Left lung (tissue), 10 donors: ENCODE data around the gene TECTA. TPM values are rescaled to one million over a fixed set of nuclear protein-coding genes. Genes with fewer than 3 reads are reported as not detected.

Source experiments
- ATAC-seq: fragments of 200-7000 bp; cut with Tn5 transposase; one replicate; pipeline ENCODE4 v1.9.1; 2020; ENCODE audit warnings: moderate library complexity
- DNase-seq, 4 donors: peaks; one replicate each; pipeline ENCODE4 v3.0.0-alpha.2; 2013 to 2020
- H3K27ac ChIP-seq, 2 donors: fragments of 200-600 bp; sonication (generic) in 1 of 2; one replicate each; pipeline versions ENCODE4 v1.5.0 to v1.8.0; 2020 to 2021
- H3K27me3 ChIP-seq, 2 donors: fragments of 200-600 bp; sonication (generic) in 1 of 2; one replicate each; pipeline versions ENCODE4 v1.5.0 to v1.8.0; 2020 to 2021
- H3K36me3 ChIP-seq, 2 donors: fragments of 200-600 bp; sonication (generic) in 1 of 2; one replicate each; pipeline versions ENCODE4 v1.5.0 to v1.8.0; 2020 to 2021
- H3K4me1 ChIP-seq, 2 donors: fragments of 200-600 bp; one replicate each; pipeline ENCODE4 v1.8.0; 2021
- H3K4me3 ChIP-seq, 2 donors: fragments of 200-600 bp; sonication (generic) in 1 of 2; one replicate each; pipeline versions ENCODE4 v1.5.0 to v1.8.0; 2020 to 2021; ENCODE audit warnings: mild to moderate bottlenecking in 1 of 2
- H3K9me3 ChIP-seq, 2 donors: fragments of 200-600 bp; sonication (generic) in 1 of 2; one replicate each; pipeline versions ENCODE4 v1.5.0 to v1.8.0; 2020 to 2021
- CTCF ChIP-seq, 2 donors: fragments of 200-600 bp; sonication (generic) in 1 of 2; IDR thresholded peaks; one replicate each; pipeline versions ENCODE4 v1.5.0 to v1.8.0; 2021; ENCODE audit warnings: antibody characterized with exemption in 2 of 2
- intact Hi-C, 2 donors: fragments of 100-400 bp; cut with DNase I; formaldehyde crosslinking; loops; one replicate each; pipeline versions ENCODE4 v1.11.2 to v1.14.2; 2022
- polyA plus RNA-seq, 6 donors: library from polyadenylated mRNA; unstranded; fragments of 120-200 nt; gene quantifications; one replicate each; pipeline ENCODE4 v1.2.1, GENCODE V29; 2013; ENCODE audit not compliant: insufficient read length in 6 of 6
- total RNA-seq, 2 donors: library from RNA; stranded (reverse); fragmentation: NEBNext Ultra II Directional; extraction: Animal tissue kit (Norgen Biotek cat#: 25700); gene quantifications; one replicate each; pipeline ENCODE4 v1.2.1, GENCODE V29; 2021
- donor health status: DM: no; HTN: yes; CAD: no.
- donor health status: DM: no; HTN: no; CAD: no.

Gene TECTA
- total and polyA plus RNA-seq, 8 donors = 0.58 to 2.6 (median 2.3) TPM

GRCh38 chr11:121199516-121199915 is 98.5 kb downstream of the TECTA start:
- Histone ChIP-seq H3K27ac (no peak overlapping the region), H3K9me3 (no peaks in the 10 kb centered on the region), H3K36me3 (no peaks in the 10 kb centered on the region), H3K27me3 (peaks cover 4 to 24% of the 10 kb centered on the region in 2 donors), H3K4me1 (peaks cover 0 to 5% of the 10 kb centered on the region in 2 donors), H3K4me3 (no peak overlapping the region)
- no peak for TF ChIP-seq CTCF (IDR thresholded peaks at IDR 0.05)
- ATAC-seq = no peak
- intact Hi-C loops = loop anchor here in 1 of 2 donors (10.0 kb wide), 1 partner anchor 685 kb away; the partner anchor contains the start of gene GRIK4
- no peak for DNase-seq

- intact Hi-C loops = no loop called here
- H3K27me3 ChIP-seq = no peaks in the 10 kb centered on the region
- H3K36me3 ChIP-seq = no peaks in the 10 kb centered on the region
- DNase-seq (no peak), ATAC-seq (no peak)
- no peaks in the 10 kb centered on the region for H3K9me3 ChIP-seq
- TF ChIP-seq CTCF (IDR thresholded peaks at IDR 0.05) = no peak
- H3K4me1 ChIP-seq = no peaks in the 10 kb centered on the region
- H3K27ac ChIP-seq = no peak overlapping the region
- no peak overlapping the region for H3K4me3 ChIP-seq
Measured at GRCh38 chr11:121206810-121207209, 105.8 kb downstream of the TECTA start.

- Histone ChIP-seq H3K36me3 (no peaks in the 10 kb centered on the region), H3K27ac (no peak overlapping the region), H3K4me1 (no peaks in the 10 kb centered on the region), H3K4me3 (no peak overlapping the region), H3K27me3 (no peaks in the 10 kb centered on the region), H3K9me3 (no peaks in the 10 kb centered on the region)
- no peak for ATAC-seq
- TF ChIP-seq CTCF (IDR thresholded peaks at IDR 0.05) = no peak
- no peak for DNase-seq
- intact Hi-C loops = no loop called here
Measured at GRCh38 chr11:121207485-121208115, 106.6 kb downstream of the TECTA start.

GRCh38 chr11:121210445-121211080 is 109.5 kb downstream of the TECTA start:
- TF ChIP-seq CTCF (IDR thresholded peaks at IDR 0.05) = no peak
- no peaks in the 10 kb centered on the region for H3K4me1 ChIP-seq
- DNase-seq (no peak), ATAC-seq (no peak)
- H3K27me3 ChIP-seq = no peaks in the 10 kb centered on the region
- H3K4me3 ChIP-seq = no peak overlapping the region
- no peak overlapping the region for H3K27ac ChIP-seq
- intact Hi-C loops = no loop called here
- no peaks in the 10 kb centered on the region for H3K36me3 ChIP-seq
- H3K9me3 ChIP-seq = no peaks in the 10 kb centered on the region

GRCh38 chr11:121211626-121212025 is 110.6 kb downstream of the TECTA start:
- no peaks in the 10 kb centered on the region for H3K4me1 ChIP-seq
- intact Hi-C loops = no loop called here
- H3K27me3 ChIP-seq = no peaks in the 10 kb centered on the region
- no peaks in the 10 kb centered on the region for H3K9me3 ChIP-seq
- ATAC-seq (no peak), DNase-seq (no peak)
- H3K27ac ChIP-seq = no peak overlapping the region
- H3K4me3 ChIP-seq = no peak overlapping the region
- no peak for TF ChIP-seq CTCF (IDR thresholded peaks at IDR 0.05)
- H3K36me3 ChIP-seq = no peaks in the 10 kb centered on the region
